UCSD-AML1 (cell line): ENCODE data around the gene THAP4.

ENCODE experiments used
- DNase-seq: peaks from one replicate; lab custom pipeline; 2025; ENCODE audit not compliant: unreplicated experiment; lab: John Stamatoyannopoulos, UW

Gene THAP4

GRCh38 chr2:241639385-241639784 lies 2.4 kb upstream of the THAP4 start:
- no peak for DNase-seq

- DNase-seq: no peak
Measured at GRCh38 chr2:241638940-241639339, 2.0 kb upstream of the THAP4 start.

- DNase-seq: no peak
Measured at GRCh38 chr2:241637795-241638660, 1.1 kb upstream of the THAP4 start.

GRCh38 chr2:241636182-241637017 lies 558 bp downstream of the THAP4 start:
- DNase-seq: peak; percentile 42

- no peak for DNase-seq
Measured at GRCh38 chr2:241635756-241636155, 1.2 kb downstream of the THAP4 start.

GRCh38 chr2:241633561-241633960 lies 3.4 kb downstream of the THAP4 start:
- no peak for DNase-seq

GRCh38 chr2:241632478-241633325 lies 4.3 kb downstream of the THAP4 start:
- no peak for DNase-seq

GRCh38 chr2:241629762-241630435 lies 7.1 kb downstream of the THAP4 start:
- DNase-seq: no peak

- DNase-seq: no peak
Measured at GRCh38 chr2:241627675-241628074, 9.3 kb downstream of the THAP4 start.

GRCh38 chr2:241620419-241620769 lies 16.6 kb downstream of the THAP4 start:
- DNase-seq: no peak

GRCh38 chr2:241619597-241620418 lies 17.1 kb downstream of the THAP4 start:
- no peak for DNase-seq

- DNase-seq: no peak
Measured at GRCh38 chr2:241618829-241619228, 18.1 kb downstream of the THAP4 start.

- no peak for DNase-seq
Measured at GRCh38 chr2:241618296-241618805, 18.6 kb downstream of the THAP4 start.

GRCh38 chr2:241617431-241618154 lies 19.4 kb downstream of the THAP4 start:
- peak; percentile 36 for DNase-seq

GRCh38 chr2:241616168-241617125 lies 20.5 kb downstream of the THAP4 start:
- no peak for DNase-seq

GRCh38 chr2:241615522-241616052 lies 21.4 kb downstream of the THAP4 start:
- DNase-seq: no peak

- DNase-seq: no peak
Measured at GRCh38 chr2:241615041-241615440, 21.9 kb downstream of the THAP4 start.
